Right atrium auricular region (tissue), 2 donors: ENCODE results near the gene STAMBP. TPM values are rescaled to one million over a fixed set of nuclear protein-coding genes. Genes with fewer than 3 reads are reported as not detected.
"Not testable (repeated sequence)": the region's sequence is repeated elsewhere in the genome, so short reads cannot be mapped to it uniquely, and the experiment has no call there.

Experiments
- DNase-seq: peaks from one replicate; pipeline ENCODE4 v3.0.0-alpha.2; 2019; ENCODE audit warnings: low spot score
- H3K27ac ChIP-seq, 2 donors: fragments of 200-600 bp; sonication (generic); 1 replicate in 1 of 2; 2 replicates in 1 of 2; pipeline ENCODE4 v1.5.1; 2016 to 2019
- H3K27me3 ChIP-seq, 2 donors: fragments of 200-600 bp; sonication (generic); one replicate each; pipeline versions ENCODE4 v1.5.1 to v1.6.0; 2017 to 2019
- H3K36me3 ChIP-seq: fragments of 200-600 bp; sonication (generic); one replicate; pipeline ENCODE4 v1.5.1; 2016
- H3K4me1 ChIP-seq, 2 donors: fragments of 200-600 bp; sonication (generic); one replicate each; pipeline versions ENCODE4 v1.5.1 to v1.6.0; 2017 to 2019
- H3K4me3 ChIP-seq, 2 donors: fragments of 200-600 bp; sonication (generic); 1 replicate in 1 of 2; 2 replicates in 1 of 2; pipeline ENCODE4 v1.5.1; 2017 to 2019; ENCODE audit warnings: mild to moderate bottlenecking in 1 of 2, moderate library complexity in 1 of 2
- H3K9me3 ChIP-seq, 2 donors: fragments of 200-600 bp; sonication (generic); one replicate each; pipeline ENCODE4 v1.5.1; 2019
- total RNA-seq, 2 donors: library from RNA; depleted of rRNA; stranded (reverse); fragments of >200 nt; gene quantifications; one replicate each; pipeline ENCODE4 v1.1.0, GENCODE V29; 2016
- TF ChIP-seq, protein P1 (sequence below), 2 donors: fragments of 200-600 bp; sonication (generic); IDR thresholded peaks; one replicate each; pipeline ENCODE4 v1.5.1; 2019; ENCODE audit warnings: antibody characterized with exemption in 2 of 2

The STAMBP gene
- total RNA-seq, 2 donors from 2014 or later = 23.3 to 37.3 TPM

DNA sequence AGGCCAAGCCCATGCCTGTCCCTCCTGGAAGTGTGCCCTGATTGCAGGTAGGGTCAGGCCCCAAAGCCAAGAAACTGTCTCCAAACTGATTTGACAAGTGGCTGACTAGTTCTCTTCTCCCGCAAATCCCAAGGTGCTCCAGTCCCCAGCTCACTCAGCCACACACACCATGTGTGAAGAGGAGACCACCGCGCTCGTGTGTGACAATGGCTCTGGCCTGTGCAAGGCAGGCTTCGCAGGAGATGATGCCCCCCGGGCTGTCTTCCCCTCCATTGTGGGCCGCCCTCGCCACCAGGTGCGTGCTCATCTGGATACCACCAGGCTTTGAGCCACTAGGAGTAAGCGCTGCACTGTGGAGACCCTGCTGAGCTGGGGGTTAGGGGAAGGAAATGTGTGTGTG, 72.4 kb downstream of the STAMBP start:
- Histone ChIP-seq H3K36me3 (no peaks in the 10 kb centered on the region), H3K4me1 (no peaks in the 10 kb centered on the region), H3K27me3 (no peaks in the 10 kb centered on the region), H3K9me3 (no peaks in the 10 kb centered on the region), H3K27ac (no peak overlapping the region), H3K4me3 (no peak overlapping the region)
- no peak for DNase-seq
- TF ChIP-seq, protein P1, sequence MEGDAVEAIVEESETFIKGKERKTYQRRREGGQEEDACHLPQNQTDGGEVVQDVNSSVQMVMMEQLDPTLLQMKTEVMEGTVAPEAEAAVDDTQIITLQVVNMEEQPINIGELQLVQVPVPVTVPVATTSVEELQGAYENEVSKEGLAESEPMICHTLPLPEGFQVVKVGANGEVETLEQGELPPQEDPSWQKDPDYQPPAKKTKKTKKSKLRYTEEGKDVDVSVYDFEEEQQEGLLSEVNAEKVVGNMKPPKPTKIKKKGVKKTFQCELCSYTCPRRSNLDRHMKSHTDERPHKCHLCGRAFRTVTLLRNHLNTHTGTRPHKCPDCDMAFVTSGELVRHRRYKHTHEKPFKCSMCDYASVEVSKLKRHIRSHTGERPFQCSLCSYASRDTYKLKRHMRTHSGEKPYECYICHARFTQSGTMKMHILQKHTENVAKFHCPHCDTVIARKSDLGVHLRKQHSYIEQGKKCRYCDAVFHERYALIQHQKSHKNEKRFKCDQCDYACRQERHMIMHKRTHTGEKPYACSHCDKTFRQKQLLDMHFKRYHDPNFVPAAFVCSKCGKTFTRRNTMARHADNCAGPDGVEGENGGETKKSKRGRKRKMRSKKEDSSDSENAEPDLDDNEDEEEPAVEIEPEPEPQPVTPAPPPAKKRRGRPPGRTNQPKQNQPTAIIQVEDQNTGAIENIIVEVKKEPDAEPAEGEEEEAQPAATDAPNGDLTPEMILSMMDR (IDR thresholded peaks at IDR 0.05) = no peak

DNA sequence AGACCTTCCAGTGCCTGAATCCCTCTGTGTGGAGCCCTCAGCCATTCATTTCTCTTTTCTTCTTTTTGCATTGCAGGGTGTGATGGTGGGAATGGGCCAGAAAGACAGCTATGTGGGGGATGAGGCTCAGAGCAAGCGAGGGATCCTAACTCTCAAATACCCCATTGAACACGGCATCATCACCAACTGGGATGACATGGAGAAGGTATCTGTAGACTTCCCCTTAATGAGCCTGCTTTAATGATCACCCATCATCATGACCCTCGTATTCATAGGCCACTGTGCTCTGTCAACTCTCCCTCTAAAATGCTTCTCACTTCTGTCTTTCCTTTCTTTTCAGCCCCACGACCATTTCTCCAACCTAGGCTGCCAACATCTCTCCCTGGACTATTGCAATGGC, 73.5 kb downstream of the STAMBP start:
- no peaks in the 10 kb centered on the region for H3K27me3 ChIP-seq
- no peak overlapping the region for H3K27ac ChIP-seq
- TF ChIP-seq, protein P1 (IDR thresholded peaks at IDR 0.05) = no peak
- H3K36me3 ChIP-seq = no peaks in the 10 kb centered on the region
- no peaks in the 10 kb centered on the region for H3K9me3 ChIP-seq
- H3K4me3 ChIP-seq = no peak overlapping the region
- no peaks in the 10 kb centered on the region for H3K4me1 ChIP-seq
- DNase-seq = no peak

DNA sequence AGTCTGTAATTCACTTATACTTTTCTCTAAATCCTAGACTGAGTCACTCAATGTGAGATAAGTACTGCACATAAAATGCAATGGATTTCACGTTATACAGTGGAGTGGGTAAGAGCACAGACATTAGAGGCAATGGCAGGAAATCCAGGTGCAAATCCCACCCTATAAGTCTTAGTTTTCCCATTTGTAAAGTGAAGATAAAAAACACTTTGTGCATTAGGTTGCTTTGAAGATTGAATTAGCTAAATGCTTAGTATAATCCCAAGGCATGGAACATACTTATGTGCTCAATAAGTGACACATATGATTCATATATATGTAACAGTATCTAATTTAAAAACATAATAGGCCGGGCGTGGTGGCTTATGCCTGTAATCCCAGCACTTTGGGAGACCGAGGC, 74.6 kb downstream of the STAMBP start:
- no peak for DNase-seq
- Histone ChIP-seq H3K36me3 (no peaks in the 10 kb centered on the region), H3K27ac (no peak overlapping the region), H3K4me3 (no peak overlapping the region), H3K9me3 (no peaks in the 10 kb centered on the region), H3K4me1 (no peaks in the 10 kb centered on the region), H3K27me3 (no peaks in the 10 kb centered on the region)
- TF ChIP-seq, protein P1 (IDR thresholded peaks at IDR 0.05) = no peak

DNA sequence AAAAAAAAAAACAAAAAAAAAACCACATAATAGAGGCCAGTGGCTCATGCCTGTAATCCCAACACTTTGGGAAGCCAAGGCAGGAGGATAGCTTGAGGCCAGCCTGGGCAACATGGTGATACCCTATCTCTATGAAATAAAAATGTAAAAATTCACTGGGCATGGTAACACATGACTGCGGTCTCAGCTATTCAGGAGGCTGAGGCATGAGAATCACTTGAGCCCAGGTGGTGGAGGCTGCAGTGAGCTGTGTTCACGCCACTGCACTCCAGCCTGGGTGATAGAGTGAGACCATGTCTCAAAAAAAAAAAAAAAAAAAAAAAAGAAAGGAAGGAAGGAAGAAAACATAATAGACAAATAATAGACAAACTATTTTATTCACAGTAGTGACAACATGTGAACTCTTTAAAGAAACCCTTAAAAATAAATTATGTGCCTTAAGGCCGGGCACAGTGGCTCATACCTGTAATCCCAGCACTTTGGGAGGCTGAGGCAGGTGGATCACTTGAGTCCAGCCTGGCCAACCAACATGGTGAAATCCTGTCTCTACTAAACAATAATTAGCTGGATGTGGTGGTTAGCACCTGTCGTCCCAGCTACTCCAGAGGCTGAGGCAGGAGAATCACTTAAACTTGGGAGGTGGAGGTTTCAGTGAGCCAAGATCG, 75.3 kb downstream of the STAMBP start:
- H3K9me3 ChIP-seq, H3K27me3 ChIP-seq, H3K36me3 ChIP-seq, H3K4me1 ChIP-seq, H3K27ac ChIP-seq, H3K4me3 ChIP-seq, DNase-seq: not testable (repeated sequence)

DNA sequence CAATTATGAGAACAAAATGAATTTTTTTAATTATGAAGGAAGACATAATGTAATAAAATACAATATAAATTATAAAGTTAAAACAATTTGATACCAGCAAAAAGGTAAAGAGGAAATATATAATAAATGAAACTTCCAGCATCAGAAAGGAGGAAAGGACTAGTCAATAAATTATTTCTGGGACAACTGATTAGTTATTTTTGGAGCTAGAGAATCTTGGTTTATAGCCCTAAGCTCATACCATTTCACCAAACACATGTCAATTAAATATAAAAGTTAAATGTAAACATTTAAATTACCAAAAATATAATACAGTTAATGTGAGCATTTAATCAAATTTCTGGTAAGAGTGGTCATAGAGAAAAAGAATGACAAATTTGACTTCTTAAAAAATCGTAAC, 76.2 kb downstream of the STAMBP start:
- H3K27me3 ChIP-seq = no peaks in the 10 kb centered on the region
- TF ChIP-seq, protein P1 (IDR thresholded peaks at IDR 0.05) = no peak
- no peaks in the 10 kb centered on the region for H3K4me1 ChIP-seq
- H3K27ac ChIP-seq = no peak overlapping the region
- H3K36me3 ChIP-seq = no peaks in the 10 kb centered on the region
- no peaks in the 10 kb centered on the region for H3K9me3 ChIP-seq
- DNase-seq = no peak
- H3K4me3 ChIP-seq = no peak overlapping the region

DNA sequence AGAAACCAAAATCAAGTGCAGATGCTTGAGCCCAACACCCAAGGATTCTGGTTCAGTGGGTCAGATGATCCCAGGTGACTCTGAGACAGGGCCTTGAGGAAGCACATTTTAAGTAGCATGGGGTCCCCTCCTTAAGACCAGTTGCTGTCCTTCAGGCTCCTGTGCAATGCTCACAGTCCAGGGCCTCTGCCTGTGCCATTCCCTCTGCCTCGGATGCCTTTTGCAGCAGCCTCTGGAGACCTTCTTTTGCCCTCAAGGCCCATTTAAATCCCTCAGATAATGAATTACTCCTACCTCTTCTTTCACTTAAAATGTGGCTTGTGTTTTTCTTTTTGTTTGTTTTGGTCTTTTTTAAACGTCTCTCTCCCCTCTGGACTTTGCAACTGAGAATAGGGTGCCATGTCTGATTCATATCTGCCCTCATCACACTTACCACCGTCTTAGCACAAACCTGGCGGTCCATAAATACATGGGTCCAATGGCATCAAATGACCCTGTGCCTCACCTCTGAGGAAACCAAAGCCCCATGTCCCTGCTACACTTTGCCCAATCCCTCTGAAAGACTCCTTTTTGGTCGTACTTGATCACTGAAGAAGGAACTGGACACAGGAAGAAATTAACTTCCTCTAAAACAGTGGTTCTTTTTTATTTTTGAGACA, 78.2 kb downstream of the STAMBP start:
- H3K27me3 ChIP-seq = no peaks in the 10 kb centered on the region
- H3K4me1 ChIP-seq = no peaks in the 10 kb centered on the region
- TF ChIP-seq, protein P1 (IDR thresholded peaks at IDR 0.05) = no peak
- H3K36me3 ChIP-seq = no peaks in the 10 kb centered on the region
- H3K4me3 ChIP-seq = no peak overlapping the region
- no peak overlapping the region for H3K27ac ChIP-seq
- no peak for DNase-seq
- no peaks in the 10 kb centered on the region for H3K9me3 ChIP-seq
